NB4 (cell line): Measurements from ENCODE around the gene KCNIP4.

ENCODE experiments used
- DNase-seq: peaks from one replicate; pipeline ENCODE4 v3.0.0; 2010; ENCODE audit warnings: low read depth
- H3K4me3 ChIP-seq: one replicate; pipeline ENCODE4 v1.5.1; 2011; ENCODE audit warnings: mild to moderate bottlenecking, low read depth, low read length, moderate library complexity
- MYC ChIP-seq: IDR thresholded peaks from 2 replicates; pipeline ENCODE4 v1.6.1; 2011; ENCODE audit warnings: low read depth, low read length
- POLR2A ChIP-seq: IDR thresholded peaks from 2 replicates; pipeline ENCODE4 v1.6.1; 2011; ENCODE audit warnings: mild to moderate bottlenecking; ENCODE audit not compliant: insufficient read length; ENCODE audit errors: extremely low read depth
- TF ChIP-seq, protein P1 (sequence below): IDR thresholded peaks from 2 replicates; pipeline ENCODE4 v1.6.1; 2011; ENCODE audit warnings: low read depth, low read length
- TF ChIP-seq, protein P2 (sequence below): IDR thresholded peaks from one replicate; pipeline ENCODE4 v1.5.1; 2012; ENCODE audit warnings: low read depth, low read length

KCNIP4 gene

DNA sequence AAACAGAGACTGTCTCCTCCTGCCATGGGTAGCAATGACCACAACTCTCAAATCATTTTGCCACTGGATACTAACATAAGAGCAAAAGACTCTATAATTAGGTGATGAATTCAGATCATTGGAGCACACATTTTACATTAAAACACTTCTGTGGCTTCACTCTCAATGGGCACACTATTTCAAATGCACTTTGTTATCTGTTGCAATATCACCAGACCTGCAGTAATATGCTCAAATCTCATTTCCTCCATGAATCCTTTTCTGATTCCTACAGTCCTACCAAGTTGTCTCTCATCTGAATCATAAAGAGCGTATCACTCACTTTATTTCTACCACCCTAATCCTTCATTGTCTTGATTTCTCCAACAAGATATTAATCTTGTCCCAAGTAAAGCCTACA lies 302.8 kb downstream of the KCNIP4 start:
- no peak for DNase-seq
- TF ChIP-seq POLR2A (no peak), MYC (no peak)
- TF ChIP-seq, protein P1, sequence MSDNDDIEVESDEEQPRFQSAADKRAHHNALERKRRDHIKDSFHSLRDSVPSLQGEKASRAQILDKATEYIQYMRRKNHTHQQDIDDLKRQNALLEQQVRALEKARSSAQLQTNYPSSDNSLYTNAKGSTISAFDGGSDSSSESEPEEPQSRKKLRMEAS: no peak
- TF ChIP-seq, protein P2, sequence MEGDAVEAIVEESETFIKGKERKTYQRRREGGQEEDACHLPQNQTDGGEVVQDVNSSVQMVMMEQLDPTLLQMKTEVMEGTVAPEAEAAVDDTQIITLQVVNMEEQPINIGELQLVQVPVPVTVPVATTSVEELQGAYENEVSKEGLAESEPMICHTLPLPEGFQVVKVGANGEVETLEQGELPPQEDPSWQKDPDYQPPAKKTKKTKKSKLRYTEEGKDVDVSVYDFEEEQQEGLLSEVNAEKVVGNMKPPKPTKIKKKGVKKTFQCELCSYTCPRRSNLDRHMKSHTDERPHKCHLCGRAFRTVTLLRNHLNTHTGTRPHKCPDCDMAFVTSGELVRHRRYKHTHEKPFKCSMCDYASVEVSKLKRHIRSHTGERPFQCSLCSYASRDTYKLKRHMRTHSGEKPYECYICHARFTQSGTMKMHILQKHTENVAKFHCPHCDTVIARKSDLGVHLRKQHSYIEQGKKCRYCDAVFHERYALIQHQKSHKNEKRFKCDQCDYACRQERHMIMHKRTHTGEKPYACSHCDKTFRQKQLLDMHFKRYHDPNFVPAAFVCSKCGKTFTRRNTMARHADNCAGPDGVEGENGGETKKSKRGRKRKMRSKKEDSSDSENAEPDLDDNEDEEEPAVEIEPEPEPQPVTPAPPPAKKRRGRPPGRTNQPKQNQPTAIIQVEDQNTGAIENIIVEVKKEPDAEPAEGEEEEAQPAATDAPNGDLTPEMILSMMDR: no peak
- no peak overlapping the region for H3K4me3 ChIP-seq

DNA sequence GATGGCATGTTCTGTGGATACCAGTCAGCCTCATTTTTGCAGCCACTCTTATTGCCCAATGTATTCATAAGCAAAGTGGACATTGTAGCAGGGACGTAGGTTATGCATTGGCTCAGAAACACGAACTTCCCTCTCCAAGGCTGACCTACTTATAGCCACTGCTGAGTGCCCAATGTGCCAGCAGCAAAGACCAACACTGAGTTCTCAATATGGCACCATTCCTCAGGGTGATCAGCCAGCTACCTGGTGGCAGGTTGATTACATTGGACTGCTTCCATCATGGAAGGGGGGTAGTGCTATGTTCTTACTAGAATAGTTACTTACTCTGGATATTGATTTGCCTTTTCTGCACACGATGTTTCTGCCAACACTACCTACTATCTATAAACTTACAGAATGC lies 306.9 kb downstream of the KCNIP4 start:
- no peak overlapping the region for H3K4me3 ChIP-seq
- DNase-seq: no peak
- TF ChIP-seq POLR2A (no peak), MYC (no peak)
- TF ChIP-seq, protein P1: no peak
- TF ChIP-seq, protein P2: no peak

DNA sequence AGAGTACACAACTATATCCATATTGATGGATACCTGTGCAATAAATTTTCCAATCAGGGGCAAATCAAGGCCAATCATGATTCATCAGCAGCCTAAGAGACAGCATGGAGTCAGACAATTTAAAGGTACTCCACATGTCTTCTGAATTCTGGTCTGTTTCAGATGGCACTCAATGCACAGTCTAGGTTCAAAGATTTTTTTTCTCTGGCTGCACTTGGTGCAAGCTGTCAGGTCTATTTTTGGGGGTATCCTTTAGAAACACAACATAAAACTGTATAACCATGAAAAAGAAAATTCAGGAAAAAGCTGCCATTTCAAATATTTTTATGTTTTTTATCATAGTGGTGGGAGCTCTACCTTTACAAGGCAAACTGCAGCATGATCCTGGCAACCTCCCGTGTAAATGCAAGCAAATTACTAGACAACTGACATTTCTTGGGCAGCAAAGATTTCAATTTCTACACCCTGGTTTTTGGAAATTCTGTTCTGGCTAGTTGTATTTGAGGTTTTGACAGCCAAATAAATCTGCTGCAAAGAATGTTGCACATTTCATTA lies 310.3 kb downstream of the KCNIP4 start:
- DNase-seq: no peak
- H3K4me3 ChIP-seq: no peak overlapping the region
- TF ChIP-seq, protein P2: no peak
- no peak for TF ChIP-seq MYC
- TF ChIP-seq, protein P1: no peak
- TF ChIP-seq POLR2A: no peak

DNA sequence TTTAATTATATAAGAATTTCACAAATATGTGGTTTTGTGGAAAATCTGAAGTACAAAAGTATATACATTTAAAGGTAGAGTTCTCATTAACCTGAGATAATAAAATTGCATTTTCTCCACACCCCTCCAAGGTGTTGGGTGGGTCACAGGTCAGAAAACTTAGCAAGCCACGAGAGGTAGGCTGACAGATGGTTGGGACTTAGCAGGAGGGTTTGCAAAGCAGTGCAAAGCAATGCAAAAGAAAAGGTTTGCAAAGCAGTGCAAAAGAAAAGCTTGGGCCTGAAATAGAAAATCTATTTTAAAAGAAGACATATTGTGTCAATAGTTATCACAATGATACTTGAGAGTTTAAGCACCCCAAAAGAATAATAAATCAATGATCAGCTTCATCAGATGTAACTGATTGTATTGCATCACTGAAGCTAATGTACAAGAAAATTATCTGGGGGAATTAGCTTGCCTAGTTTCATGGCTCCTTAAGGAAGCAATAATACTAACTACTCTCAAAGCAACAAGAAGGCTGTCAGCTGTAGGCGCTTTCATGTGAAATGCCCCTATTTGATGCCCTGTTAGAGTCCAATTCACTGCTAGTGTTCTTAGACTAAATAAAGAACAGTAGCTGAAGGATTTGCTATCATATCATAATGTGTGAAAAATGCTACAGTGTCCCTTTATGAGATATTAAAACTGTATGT lies 319.5 kb downstream of the KCNIP4 start:
- no peak for DNase-seq
- no peak overlapping the region for H3K4me3 ChIP-seq
- TF ChIP-seq, protein P1: no peak
- TF ChIP-seq, protein P2: no peak
- no peak for TF ChIP-seq POLR2A
- no peak for TF ChIP-seq MYC

DNA sequence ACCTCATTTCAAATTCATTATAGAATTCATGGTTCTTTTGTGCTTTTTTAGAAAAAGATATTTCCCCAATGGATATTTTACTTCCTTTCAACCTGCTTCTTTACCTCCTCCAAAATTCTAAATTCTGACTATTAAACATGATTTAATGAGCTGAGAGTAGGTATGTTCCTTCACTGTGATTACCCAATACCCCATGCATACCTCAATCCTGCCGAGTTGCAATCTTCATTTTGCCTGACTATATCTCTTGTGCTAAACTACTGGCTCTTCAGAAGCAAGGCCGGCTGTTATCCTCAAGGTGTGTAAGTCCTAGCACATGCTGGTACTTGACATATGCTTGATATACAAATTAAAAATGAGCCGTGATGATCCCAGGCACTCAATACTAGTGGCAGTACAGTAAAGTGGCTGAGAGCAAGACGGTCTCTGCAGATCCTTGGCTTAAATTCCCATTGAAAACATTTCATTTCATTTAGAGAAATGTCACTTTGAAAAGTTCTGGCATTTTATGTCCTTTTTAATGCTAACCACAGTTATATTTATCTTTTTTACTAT lies 320.4 kb downstream of the KCNIP4 start:
- TF ChIP-seq, protein P1: no peak
- TF ChIP-seq POLR2A: no peak
- no peak for TF ChIP-seq MYC
- TF ChIP-seq, protein P2: no peak

More for the DNA sequence above, 320.4 kb downstream of the KCNIP4 start:
- H3K4me3 ChIP-seq: no peak overlapping the region
- DNase-seq: no peak
